H9 (cell line): Measurements from ENCODE around the gene FMO3. TPM values are rescaled to one million over a fixed set of nuclear protein-coding genes. Genes with fewer than 3 reads are reported as not detected.
A peak's percentile ranks its signal among the peaks of the same experiment; 100 is the strongest.

Experiments used
- DNase-seq: peaks from one replicate; pipeline ENCODE4 v3.0.0-alpha.2; 2017
- H2AFZ ChIP-seq: one replicate; pipeline ENCODE4 v1.6.1; 2013; ENCODE audit warnings: mild to moderate bottlenecking, low read length, control low read depth, moderate library complexity
- H2AK5ac ChIP-seq: 2 replicates; pipeline ENCODE4 v1.6.1; 2013; ENCODE audit warnings: low read length, control low read depth, mixed read lengths; ENCODE audit not compliant: insufficient read length
- H2BK120ac ChIP-seq: one replicate; pipeline ENCODE4 v1.6.1; 2013; ENCODE audit warnings: low read depth, mild to moderate bottlenecking, low read length, control low read depth, inconsistent platforms; ENCODE audit not compliant: poor library complexity, severe bottlenecking
- H2BK12ac ChIP-seq: 2 replicates; pipeline ENCODE4 v1.6.1; 2013; ENCODE audit warnings: low read length, control low read depth, mixed read lengths, low read depth; ENCODE audit not compliant: insufficient read length
- H2BK15ac ChIP-seq: 2 replicates; pipeline ENCODE4 v1.6.1; 2013; ENCODE audit warnings: low read depth, low read length, control low read depth
- H2BK20ac ChIP-seq: one replicate; pipeline ENCODE4 v1.6.1; 2013; ENCODE audit warnings: low read depth, mild to moderate bottlenecking, low read length, control low read depth, inconsistent platforms; ENCODE audit not compliant: poor library complexity, severe bottlenecking
- H2BK5ac ChIP-seq: 2 replicates; pipeline ENCODE4 v1.6.1; 2013; ENCODE audit warnings: low read length, control low read depth, mixed read lengths; ENCODE audit not compliant: insufficient read length
- H3K14ac ChIP-seq: 2 replicates; pipeline ENCODE4 v1.6.1; 2013; ENCODE audit warnings: low read length, control low read depth; ENCODE audit not compliant: insufficient read depth
- H3K18ac ChIP-seq: 2 replicates; pipeline ENCODE4 v1.6.1; 2013; ENCODE audit warnings: low read depth, mild to moderate bottlenecking, mixed read lengths, low read length, control low read depth; ENCODE audit not compliant: insufficient read length
- H3K23ac ChIP-seq: 2 replicates; pipeline ENCODE4 v1.6.1; 2013; ENCODE audit warnings: low read length, control low read depth, mixed read lengths, low read depth; ENCODE audit not compliant: insufficient read length
- H3K23me2 ChIP-seq: 2 replicates; pipeline ENCODE4 v1.6.1; 2013; ENCODE audit warnings: low read depth, mild to moderate bottlenecking, mixed read lengths, low read length, control low read depth; ENCODE audit not compliant: insufficient read length, poor library complexity, severe bottlenecking
- H3K27ac ChIP-seq: 2 replicates; pipeline ENCODE4 v1.5.1; 2013; ENCODE audit warnings: low read length, control low read depth, mixed read lengths, low read depth; ENCODE audit not compliant: insufficient read length
- H3K27me3 ChIP-seq: 2 replicates; pipeline ENCODE4 v1.6.1; 2013; ENCODE audit warnings: low read length, control low read depth, inconsistent platforms; ENCODE audit not compliant: insufficient read depth
- H3K4ac ChIP-seq: 2 replicates; pipeline ENCODE4 v1.6.1; 2013; ENCODE audit warnings: low read depth, mild to moderate bottlenecking, control low read depth, inconsistent platforms, low read length, moderate library complexity
- H3K4me1 ChIP-seq: 2 replicates; pipeline ENCODE4 v1.6.1; 2013; ENCODE audit warnings: low read length, control low read depth, inconsistent platforms; ENCODE audit not compliant: insufficient read depth
- H3K4me2 ChIP-seq: 2 replicates; pipeline ENCODE4 v1.6.1; 2013; ENCODE audit warnings: low read length, control low read depth, mixed read lengths; ENCODE audit not compliant: insufficient read length, insufficient read depth
- H3K56ac ChIP-seq: 2 replicates; pipeline ENCODE4 v1.6.1; 2013; ENCODE audit warnings: low read depth, mild to moderate bottlenecking, mixed read lengths, low read length, control low read depth; ENCODE audit not compliant: insufficient read length
- H3K79me1 ChIP-seq: 2 replicates; pipeline ENCODE4 v1.6.1; 2013; ENCODE audit warnings: low read depth, mild to moderate bottlenecking, moderate library complexity, low read length, control low read depth, inconsistent platforms; ENCODE audit not compliant: insufficient read depth, poor library complexity, severe bottlenecking
- H3K79me2 ChIP-seq: 2 replicates; pipeline ENCODE4 v1.6.1; 2013; ENCODE audit warnings: low read length, control low read depth, inconsistent platforms; ENCODE audit not compliant: insufficient read depth
- H3K9ac ChIP-seq: 2 replicates; pipeline ENCODE4 v1.6.1; 2013; ENCODE audit warnings: low read length, control low read depth, mixed read lengths; ENCODE audit not compliant: insufficient read length; ENCODE audit errors: extremely low read depth
- H3K9me3 ChIP-seq: one replicate; pipeline ENCODE4 v1.6.1; 2013; ENCODE audit warnings: low read depth, low read length, inconsistent platforms; ENCODE audit not compliant: control insufficient read depth
- H3T11ph ChIP-seq: one replicate; pipeline ENCODE4 v1.6.1; 2013; ENCODE audit warnings: mild to moderate bottlenecking, low read length, control low read depth, inconsistent platforms
- H4K20me1 ChIP-seq: one replicate; pipeline ENCODE4 v1.6.1; 2013; ENCODE audit not compliant: control insufficient read depth, insufficient read length, insufficient read depth
- H4K5ac ChIP-seq: 2 replicates; pipeline ENCODE4 v1.6.1; 2013; ENCODE audit warnings: low read depth, mild to moderate bottlenecking, mixed read lengths, low read length, control low read depth; ENCODE audit not compliant: insufficient read length
- H4K8ac ChIP-seq: replicated peaks from 2 replicates; pipeline ENCODE4 v1.6.1; 2013; ENCODE audit warnings: low read length, control low read depth, mixed read lengths, low read depth; ENCODE audit not compliant: insufficient read length
- H4K91ac ChIP-seq: 2 replicates; pipeline ENCODE4 v1.6.1; 2013; ENCODE audit warnings: low read depth, mild to moderate bottlenecking, moderate library complexity, mixed read lengths, low read length, control low read depth; ENCODE audit not compliant: insufficient read length
- H3K27ac Mint-ChIP-seq, 3 experiments: 2 replicates in 2 of 3; 3 replicates in 1 of 3; pipeline ENCODE4 v1.8.0; 2020 to 2021; ENCODE audit warnings: mixed read lengths in 3 of 3, mild to moderate bottlenecking in 1 of 3, moderate library complexity in 1 of 3
- H3K27me3 Mint-ChIP-seq: 2 replicates; pipeline ENCODE4 v1.8.0; 2021; ENCODE audit warnings: low read depth, mild to moderate bottlenecking, moderate library complexity, mixed read lengths
- H3K36me3 Mint-ChIP-seq, 3 experiments: 2 replicates in 2 of 3; 3 replicates in 1 of 3; pipeline ENCODE4 v1.8.0; 2020 to 2021; ENCODE audit warnings: low read depth in 3 of 3, mixed read lengths in 3 of 3; ENCODE audit not compliant: insufficient read depth in 1 of 3
- H3K4me1 Mint-ChIP-seq, 2 experiments: 2 replicates each; pipeline ENCODE4 v1.8.0; 2020; ENCODE audit warnings: mixed read lengths in 2 of 2
- H3K4me3 Mint-ChIP-seq, 2 experiments: 2 replicates in 1 of 2; 3 replicates in 1 of 2; pipeline ENCODE4 v1.8.0; 2020 to 2021; ENCODE audit warnings: mild to moderate bottlenecking in 2 of 2, mixed read lengths in 2 of 2, moderate library complexity in 1 of 2
- H3K9me3 Mint-ChIP-seq, 2 experiments: 2 replicates in 1 of 2; 3 replicates in 1 of 2; pipeline ENCODE4 v1.8.0; 2020; ENCODE audit warnings: mild to moderate bottlenecking in 2 of 2, mixed read lengths in 2 of 2, moderate library complexity in 1 of 2
- WGBS: extraction: QIAGEN DNeasy Blood & Tissue Kit; methylation state at CpG from one replicate; pipeline ENCODE4 v1.1.7; 2013; ENCODE audit warnings: missing lambda C conversion rate, low lambda C conversion rate, mixed read lengths; ENCODE audit not compliant: insufficient read length; ENCODE audit errors: extremely low coverage; 5-methylcytosine and 5-hydroxymethylcytosine counted together
- total RNA-seq: library from RNA; stranded (reverse); gene quantifications from 2 replicates; pipeline ENCODE4 v1.2.1, GENCODE V29; 2021
- TF ChIP-seq, protein P1 (sequence below): fragments of 200-600 bp; sonication (generic); conservative IDR thresholded peaks from 3 replicates; pipeline ENCODE4 v1.8.0; 2021; ENCODE audit warnings: antibody characterized with exemption, mild to moderate bottlenecking

The FMO3 gene
- total RNA-seq, 1 experiment from 2014 or later = not detected

DNA sequence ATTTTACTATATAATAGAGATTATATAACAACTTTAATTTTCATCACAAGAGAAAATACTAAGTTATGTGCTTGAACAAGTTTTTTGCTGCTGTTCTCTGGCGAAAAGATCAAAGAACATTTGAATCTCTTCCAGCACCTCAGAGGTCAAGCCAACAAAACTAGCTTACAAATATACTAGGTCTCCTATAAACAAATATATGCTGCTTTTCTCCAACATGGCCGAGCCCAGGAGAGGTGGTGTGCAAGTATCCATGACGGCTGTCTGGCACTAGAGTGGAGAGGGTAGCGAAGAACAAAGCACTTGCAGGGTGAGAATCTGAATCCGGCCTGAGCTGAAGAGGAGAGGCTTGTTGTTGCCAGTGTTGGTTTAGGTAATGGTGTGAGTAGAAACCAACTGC lies 7.5 kb upstream of the FMO3 start:
- no peaks in the 10 kb centered on the region for H3K27me3 Mint-ChIP-seq
- Histone ChIP-seq H2BK120ac (no peak overlapping the region), H3K18ac (no peak overlapping the region), H3K79me1 (no peaks in the 10 kb centered on the region), H3K56ac (no peak overlapping the region), H3K79me2 (no peaks in the 10 kb centered on the region), H4K8ac (no peak overlapping the region), H3K4me1 (no peaks in the 10 kb centered on the region), H2BK5ac (no peak overlapping the region), H4K91ac (no peak overlapping the region), H4K5ac (no peak overlapping the region), H3K4ac (no peak overlapping the region), H2AFZ (no peak overlapping the region), H4K20me1 (no peaks in the 10 kb centered on the region), H3K14ac (no peak overlapping the region), H3T11ph (no peak overlapping the region), H2BK20ac (no peak overlapping the region), H3K27ac (no peak overlapping the region), H3K9ac (no peak overlapping the region), H3K23me2 (no peaks in the 10 kb centered on the region), H3K27me3 (no peaks in the 10 kb centered on the region), H3K23ac (no peak overlapping the region), H2AK5ac (no peak overlapping the region), H2BK15ac (no peak overlapping the region), H3K9me3 (no peaks in the 10 kb centered on the region), H3K4me2 (no peak overlapping the region), H2BK12ac (no peak overlapping the region)
- peak overlapping the region in 1 of 3 experiments; percentile 60; a peak in 1 of 7 replicates for H3K27ac Mint-ChIP-seq
- no CpG with 5 or more reads among the region's 5 CpGs for WGBS
- no peak overlapping the region for H3K4me3 Mint-ChIP-seq
- peaks cover 0 to 3% of the 10 kb centered on the region in 2 experiments; a peak in 1 of 4 replicates for H3K4me1 Mint-ChIP-seq
- TF ChIP-seq, protein P1, sequence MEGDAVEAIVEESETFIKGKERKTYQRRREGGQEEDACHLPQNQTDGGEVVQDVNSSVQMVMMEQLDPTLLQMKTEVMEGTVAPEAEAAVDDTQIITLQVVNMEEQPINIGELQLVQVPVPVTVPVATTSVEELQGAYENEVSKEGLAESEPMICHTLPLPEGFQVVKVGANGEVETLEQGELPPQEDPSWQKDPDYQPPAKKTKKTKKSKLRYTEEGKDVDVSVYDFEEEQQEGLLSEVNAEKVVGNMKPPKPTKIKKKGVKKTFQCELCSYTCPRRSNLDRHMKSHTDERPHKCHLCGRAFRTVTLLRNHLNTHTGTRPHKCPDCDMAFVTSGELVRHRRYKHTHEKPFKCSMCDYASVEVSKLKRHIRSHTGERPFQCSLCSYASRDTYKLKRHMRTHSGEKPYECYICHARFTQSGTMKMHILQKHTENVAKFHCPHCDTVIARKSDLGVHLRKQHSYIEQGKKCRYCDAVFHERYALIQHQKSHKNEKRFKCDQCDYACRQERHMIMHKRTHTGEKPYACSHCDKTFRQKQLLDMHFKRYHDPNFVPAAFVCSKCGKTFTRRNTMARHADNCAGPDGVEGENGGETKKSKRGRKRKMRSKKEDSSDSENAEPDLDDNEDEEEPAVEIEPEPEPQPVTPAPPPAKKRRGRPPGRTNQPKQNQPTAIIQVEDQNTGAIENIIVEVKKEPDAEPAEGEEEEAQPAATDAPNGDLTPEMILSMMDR = no peak
- no peaks in the 10 kb centered on the region for H3K9me3 Mint-ChIP-seq
- DNase-seq = no peak
- H3K36me3 Mint-ChIP-seq = no peaks in the 10 kb centered on the region
